ENCODE results near the gene RABGAP1L.
A peak's percentile ranks its signal among the peaks of the same experiment; 100 is the strongest.

RABGAP1L gene

GRCh38 chr1:174726167-174726879 is 567.0 kb downstream of the RABGAP1L start:
- no CpG with 5 or more reads among the region's 2 CpGs for WGBS (ENCODE audit: extremely low coverage, insufficient coverage, insufficient read length)
- no peak overlapping the region for H4K91ac ChIP-seq (ENCODE audit: low read depth, low read length)
- H3K27ac ChIP-seq (ENCODE audit: low read depth, low read length) = no peak overlapping the region

GRCh38 chr1:174726880-174727585 is 567.7 kb downstream of the RABGAP1L start:
- H3K79me1 ChIP-seq (ENCODE audit: low read length) = no peaks in the 10 kb centered on the region
- H2AK5ac ChIP-seq (ENCODE audit: low read length) = no peak overlapping the region

More at GRCh38 chr1:174726167-174726879, 567.0 kb downstream of the RABGAP1L start:
- Histone ChIP-seq H3K4me1 (ENCODE audit: control insufficient read depth in 1 of 2, insufficient read depth in 2 of 2, low read length in 2 of 2) (no peaks in the 10 kb centered on the region), H3K9me3 (ENCODE audit: insufficient read depth, low read depth, low read length) (no peaks in the 10 kb centered on the region), H2AK5ac (ENCODE audit: low read length) (no peak overlapping the region), H3K14ac (ENCODE audit: low read length) (no peak overlapping the region), H3K79me1 (ENCODE audit: low read length) (no peaks in the 10 kb centered on the region), H3K18ac (ENCODE audit: low read length) (no peak overlapping the region), H4K12ac (ENCODE audit: low read depth, low read length) (no peak overlapping the region), H3K79me2 (ENCODE audit: control insufficient read depth, insufficient read depth, low read length, poor library complexity) (no peaks in the 10 kb centered on the region), H2BK12ac (ENCODE audit: low read length) (no peak overlapping the region), H3K4ac (ENCODE audit: low read depth, low read length) (no peak overlapping the region), H4K8ac (ENCODE audit: low read depth, low read length) (no peak overlapping the region), H2BK5ac (ENCODE audit: low read depth, low read length, poor library complexity) (no peak overlapping the region), H3K27me3 (ENCODE audit: insufficient read depth, low read length) (no peaks in the 10 kb centered on the region), H3K36me3 (ENCODE audit: control insufficient read depth in 1 of 2, insufficient read depth in 2 of 2, low read length in 2 of 2) (no peaks in the 10 kb centered on the region), H3K9ac (ENCODE audit: low read length) (no peak overlapping the region), H2BK120ac (ENCODE audit: insufficient read depth, low read length, poor library complexity) (no peak overlapping the region), H3K4me2 (ENCODE audit: low read length) (no peak overlapping the region), H2AFZ (ENCODE audit: insufficient read depth, low read length, poor library complexity) (no peak overlapping the region), H3K23ac (ENCODE audit: low read length) (no peak overlapping the region), H3K4me3 (ENCODE audit: low read depth, low read length) (no peak overlapping the region)
- DNase-seq = peak in 1 of 2 donors; percentile 47

GRCh38 chr1:174734270-174734669 is 575.0 kb downstream of the RABGAP1L start:
- DNase-seq = no peak
- no CpG with 5 or more reads among the region's 2 CpGs for WGBS (ENCODE audit: extremely low coverage, insufficient coverage, insufficient read length)
- no peak overlapping the region for H4K8ac ChIP-seq (ENCODE audit: low read depth, low read length)

More at GRCh38 chr1:174726880-174727585, 567.7 kb downstream of the RABGAP1L start:
- DNase-seq = no peak
- Histone ChIP-seq H2BK5ac (ENCODE audit: low read depth, low read length, poor library complexity) (no peak overlapping the region), H3K18ac (ENCODE audit: low read length) (no peak overlapping the region), H3K23ac (ENCODE audit: low read length) (no peak overlapping the region), H3K9me3 (ENCODE audit: insufficient read depth, low read depth, low read length) (no peaks in the 10 kb centered on the region), H3K79me2 (ENCODE audit: control insufficient read depth, insufficient read depth, low read length, poor library complexity) (no peaks in the 10 kb centered on the region), H4K91ac (ENCODE audit: low read depth, low read length) (no peak overlapping the region), H3K4ac (ENCODE audit: low read depth, low read length) (no peak overlapping the region), H3K4me1 (ENCODE audit: control insufficient read depth in 1 of 2, insufficient read depth in 2 of 2, low read length in 2 of 2) (no peaks in the 10 kb centered on the region), H3K9ac (ENCODE audit: low read length) (no peak overlapping the region), H3K27ac (ENCODE audit: low read depth, low read length) (no peak overlapping the region), H2AFZ (ENCODE audit: insufficient read depth, low read length, poor library complexity) (no peak overlapping the region), H4K8ac (ENCODE audit: low read depth, low read length) (no peak overlapping the region), H3K14ac (ENCODE audit: low read length) (no peak overlapping the region), H3K27me3 (ENCODE audit: insufficient read depth, low read length) (no peaks in the 10 kb centered on the region), H3K4me3 (ENCODE audit: low read depth, low read length) (no peak overlapping the region), H3K36me3 (ENCODE audit: control insufficient read depth in 1 of 2, insufficient read depth in 2 of 2, low read length in 2 of 2) (no peaks in the 10 kb centered on the region), H4K12ac (ENCODE audit: low read depth, low read length) (no peak overlapping the region), H3K4me2 (ENCODE audit: low read length) (no peak overlapping the region), H2BK12ac (ENCODE audit: low read length) (no peak overlapping the region), H2BK120ac (ENCODE audit: insufficient read depth, low read length, poor library complexity) (no peak overlapping the region)
- no CpG with 5 or more reads among the region's 4 CpGs for WGBS (ENCODE audit: extremely low coverage, insufficient coverage, insufficient read length)

GRCh38 chr1:174736831-174737230 is 577.5 kb downstream of the RABGAP1L start:
- no peak overlapping the region for H3K4me2 ChIP-seq (ENCODE audit: low read length)
- no CpG with 5 or more reads among the region's 2 CpGs for WGBS (ENCODE audit: extremely low coverage, insufficient coverage, insufficient read length)

More at GRCh38 chr1:174734270-174734669, 575.0 kb downstream of the RABGAP1L start:
- no peak overlapping the region for H3K23ac ChIP-seq (ENCODE audit: low read length)
- no peak overlapping the region for H3K9ac ChIP-seq (ENCODE audit: low read length)
- H3K14ac ChIP-seq (ENCODE audit: low read length) = no peak overlapping the region
- H2BK12ac ChIP-seq (ENCODE audit: low read length) = no peak overlapping the region
- no peaks in the 10 kb centered on the region for H3K9me3 ChIP-seq (ENCODE audit: insufficient read depth, low read depth, low read length)
- no peaks in the 10 kb centered on the region for H3K4me1 ChIP-seq (ENCODE audit: control insufficient read depth in 1 of 2, insufficient read depth in 2 of 2, low read length in 2 of 2)
- no peak overlapping the region for H2AFZ ChIP-seq (ENCODE audit: insufficient read depth, low read length, poor library complexity)
- no peaks in the 10 kb centered on the region for H3K79me2 ChIP-seq (ENCODE audit: control insufficient read depth, insufficient read depth, low read length, poor library complexity)
- no peak overlapping the region for H2AK5ac ChIP-seq (ENCODE audit: low read length)
- H2BK5ac ChIP-seq (ENCODE audit: low read depth, low read length, poor library complexity) = no peak overlapping the region
- H3K18ac ChIP-seq (ENCODE audit: low read length) = no peak overlapping the region
- H3K4ac ChIP-seq (ENCODE audit: low read depth, low read length) = no peak overlapping the region
- H4K12ac ChIP-seq (ENCODE audit: low read depth, low read length) = no peak overlapping the region
- no peak overlapping the region for H3K27ac ChIP-seq (ENCODE audit: low read depth, low read length)
- H3K27me3 ChIP-seq (ENCODE audit: insufficient read depth, low read length) = no peaks in the 10 kb centered on the region
- no peak overlapping the region for H3K4me2 ChIP-seq (ENCODE audit: low read length)
- no peak overlapping the region for H2BK120ac ChIP-seq (ENCODE audit: insufficient read depth, low read length, poor library complexity)
- H3K36me3 ChIP-seq (ENCODE audit: control insufficient read depth in 1 of 2, insufficient read depth in 2 of 2, low read length in 2 of 2) = no peaks in the 10 kb centered on the region
- H4K91ac ChIP-seq (ENCODE audit: low read depth, low read length) = no peak overlapping the region
- H3K4me3 ChIP-seq (ENCODE audit: low read depth, low read length) = no peak overlapping the region
- no peaks in the 10 kb centered on the region for H3K79me1 ChIP-seq (ENCODE audit: low read length)

More at GRCh38 chr1:174736831-174737230, 577.5 kb downstream of the RABGAP1L start:
- H3K4ac ChIP-seq (ENCODE audit: low read depth, low read length) = no peak overlapping the region
- no peaks in the 10 kb centered on the region for H3K4me1 ChIP-seq (ENCODE audit: control insufficient read depth in 1 of 2, insufficient read depth in 2 of 2, low read length in 2 of 2)
- no peak for DNase-seq
- H2AFZ ChIP-seq (ENCODE audit: insufficient read depth, low read length, poor library complexity) = no peak overlapping the region
- H3K4me3 ChIP-seq (ENCODE audit: low read depth, low read length) = no peak overlapping the region
- no peaks in the 10 kb centered on the region for H3K79me1 ChIP-seq (ENCODE audit: low read length)
- H4K12ac ChIP-seq (ENCODE audit: low read depth, low read length) = no peak overlapping the region
- no peaks in the 10 kb centered on the region for H3K36me3 ChIP-seq (ENCODE audit: control insufficient read depth in 1 of 2, insufficient read depth in 2 of 2, low read length in 2 of 2)
- H3K27me3 ChIP-seq (ENCODE audit: insufficient read depth, low read length) = no peaks in the 10 kb centered on the region
- H2BK120ac ChIP-seq (ENCODE audit: insufficient read depth, low read length, poor library complexity) = no peak overlapping the region
- H3K27ac ChIP-seq (ENCODE audit: low read depth, low read length) = no peak overlapping the region
- H2BK5ac ChIP-seq (ENCODE audit: low read depth, low read length, poor library complexity) = no peak overlapping the region
- H3K14ac ChIP-seq (ENCODE audit: low read length) = no peak overlapping the region
- H3K9me3 ChIP-seq (ENCODE audit: insufficient read depth, low read depth, low read length) = no peaks in the 10 kb centered on the region
- H3K23ac ChIP-seq (ENCODE audit: low read length) = no peak overlapping the region
- no peak overlapping the region for H3K9ac ChIP-seq (ENCODE audit: low read length)
- no peak overlapping the region for H2BK12ac ChIP-seq (ENCODE audit: low read length)
- no peak overlapping the region for H4K8ac ChIP-seq (ENCODE audit: low read depth, low read length)
- no peak overlapping the region for H4K91ac ChIP-seq (ENCODE audit: low read depth, low read length)
- H3K18ac ChIP-seq (ENCODE audit: low read length) = no peak overlapping the region
- no peak overlapping the region for H2AK5ac ChIP-seq (ENCODE audit: low read length)
- no peaks in the 10 kb centered on the region for H3K79me2 ChIP-seq (ENCODE audit: control insufficient read depth, insufficient read depth, low read length, poor library complexity)

All from trophoblast cell (in vitro differentiated cells and primary cell).